HepG2 (cell line): ENCODE data around the gene UBXN1. TPM values are rescaled to one million over a fixed set of nuclear protein-coding genes. Genes with fewer than 3 reads are reported as not detected.

Source experiments
- ARID2 ChIP-seq: sonication (generic); formaldehyde crosslinking; IDR thresholded peaks from 2 replicates; pipeline ENCODE4 v1.8.1; 2022; ENCODE audit warnings: mild to moderate bottlenecking, missing genetic modification reagents, borderline replicate concordance
- CBX2 ChIP-seq, 2 experiments: fragments of 200-600 bp in 1 of 2; sonication (generic); formaldehyde crosslinking in 1 of 2; IDR thresholded peaks; 2 replicates each; pipeline versions ENCODE4 v1.7.0 to v1.8.1; 2018 to 2022; ENCODE audit warnings: low read depth in 2 of 2, low read length in 1 of 2, mild to moderate bottlenecking in 1 of 2, missing genetic modification reagents in 1 of 2
- ETV6 ChIP-seq: sonication (generic); formaldehyde crosslinking; conservative IDR thresholded peaks from 2 replicates; pipeline ENCODE4 v1.4.0; 2020; ENCODE audit warnings: missing genetic modification reagents
- FOXO1 ChIP-seq: sonication (generic); formaldehyde crosslinking; IDR thresholded peaks from 2 replicates; pipeline ENCODE4 v1.4.0; 2020; ENCODE audit warnings: missing genetic modification reagents
- GZF1 ChIP-seq: sonication (generic); formaldehyde crosslinking; IDR thresholded peaks from 2 replicates; pipeline ENCODE4 v1.5.1; 2020; ENCODE audit warnings: mild to moderate bottlenecking, missing genetic modification reagents
- HMGA1 ChIP-seq: sonication (generic); formaldehyde crosslinking; conservative IDR thresholded peaks from 2 replicates; pipeline ENCODE4 v1.4.0; 2020; ENCODE audit warnings: missing genetic modification reagents
- HNF1B ChIP-seq: sonication (generic); formaldehyde crosslinking; IDR thresholded peaks from 2 replicates; pipeline ENCODE4 v1.5.1; 2020; ENCODE audit warnings: mild to moderate bottlenecking, moderate library complexity, missing genetic modification reagents
- HOMEZ ChIP-seq: IDR thresholded peaks from 2 replicates; pipeline ENCODE4 v1.6.1; 2016; ENCODE audit warnings: low read depth
- HOXA7 ChIP-seq: sonication (generic); formaldehyde crosslinking; IDR thresholded peaks from 2 replicates; pipeline ENCODE4 v1.8.1; 2022; ENCODE audit warnings: mild to moderate bottlenecking, missing genetic modification reagents, moderate library complexity
- KAT2B ChIP-seq: fragments of 150-350 bp; IDR thresholded peaks from 2 replicates; pipeline ENCODE4 v1.6.1; 2014; ENCODE audit warnings: low read depth, low read length, borderline replicate concordance
- LBX2 ChIP-seq: sonication (generic); formaldehyde crosslinking; IDR thresholded peaks from 2 replicates; pipeline ENCODE4 v1.5.0; 2020; ENCODE audit warnings: missing genetic modification reagents, mild to moderate bottlenecking, borderline replicate concordance
- MED8 ChIP-seq: sonication (generic); formaldehyde crosslinking; IDR thresholded peaks from 2 replicates; pipeline ENCODE4 v1.8.1; 2023; ENCODE audit warnings: mild to moderate bottlenecking, missing genetic modification reagents; ENCODE audit not compliant: insufficient replicate concordance
- NCOA1 ChIP-seq: sonication (generic); formaldehyde crosslinking; IDR thresholded peaks from 2 replicates; pipeline ENCODE4 v1.9.0; 2021; ENCODE audit warnings: missing genetic modification reagents
- NKX3-1 ChIP-seq: sonication (generic); formaldehyde crosslinking; IDR thresholded peaks from 2 replicates; pipeline ENCODE4 v1.5.0; 2020; ENCODE audit warnings: missing genetic modification reagents
- PCBP2 ChIP-seq: fragments of 200-400 bp; formaldehyde crosslinking; optimal IDR thresholded peaks from 2 replicates; pipeline ENCODE3; 2018; ENCODE audit warnings: low read length, low read depth; ENCODE audit not compliant: poor library complexity, severe bottlenecking
- PRDM4 ChIP-seq: sonication (generic); formaldehyde crosslinking; IDR thresholded peaks from 2 replicates; pipeline ENCODE4 v1.9.0; 2021; ENCODE audit warnings: missing genetic modification reagents, borderline replicate concordance
- SP140L ChIP-seq: sonication (generic); formaldehyde crosslinking; IDR thresholded peaks from 2 replicates; pipeline ENCODE4 v1.4.0; 2020; ENCODE audit warnings: missing genetic modification reagents, borderline replicate concordance
- SRY ChIP-seq: sonication (generic); formaldehyde crosslinking; IDR thresholded peaks from 2 replicates; pipeline ENCODE4 v1.8.0; 2022; ENCODE audit warnings: mild to moderate bottlenecking, missing genetic modification reagents
- STAG1 ChIP-seq: sonication (generic); formaldehyde crosslinking; IDR thresholded peaks from 2 replicates; pipeline ENCODE4 v1.4.0; 2020; ENCODE audit warnings: missing genetic modification reagents
- ZNF263 ChIP-seq: sonication (generic); formaldehyde crosslinking; IDR thresholded peaks from 2 replicates; pipeline ENCODE4 v1.4.0; 2020; ENCODE audit warnings: missing genetic modification reagents
- ZNF468 ChIP-seq: sonication (generic); formaldehyde crosslinking; IDR thresholded peaks from 2 replicates; pipeline ENCODE4 v1.8.0; 2022; ENCODE audit warnings: mild to moderate bottlenecking, moderate library complexity, missing genetic modification reagents
- ZNF557 ChIP-seq: sonication (generic); formaldehyde crosslinking; IDR thresholded peaks from 2 replicates; pipeline ENCODE4 v1.4.0; 2020; ENCODE audit warnings: missing genetic modification reagents
- ZNF775 ChIP-seq: sonication (generic); formaldehyde crosslinking; IDR thresholded peaks from 2 replicates; pipeline ENCODE4 v1.4.0; 2020; ENCODE audit warnings: missing genetic modification reagents, mild to moderate bottlenecking, moderate library complexity, borderline replicate concordance
- ZNF780A ChIP-seq: sonication (generic); formaldehyde crosslinking; IDR thresholded peaks from 2 replicates; pipeline ENCODE4 v1.8.0; 2022; ENCODE audit warnings: mild to moderate bottlenecking, missing genetic modification reagents, moderate library complexity
- polyA plus RNA-seq, 8 experiments: library from polyadenylated mRNA; depleted of rRNA in 3 of 8; stranded (reverse) in 7 of 8; unstranded in 1 of 8; fragments of >200 nt; fragmentation: Illumina TruSeq in 4 of 8; extraction: Trizol in 4 of 8; gene quantifications; 2 replicates each; pipeline versions ENCODE4 v1.2.1 to v1.2.3, GENCODE V29; 2011 to 2016; ENCODE audit warnings: low read depth in 4 of 8, missing spikeins in 1 of 8, mixed read lengths in 1 of 8; ENCODE audit not compliant: insufficient read depth in 1 of 8
- total RNA-seq, 5 experiments: library from RNA; depleted of rRNA; stranded (reverse); fragments of >200 nt; fragmentation: Illumina TruSeq; extraction: Trizol; gene quantifications; 2 replicates each; pipeline ENCODE4 v1.2.3, GENCODE V29; 2016; ENCODE audit warnings: low read depth in 1 of 5

Gene UBXN1
- total and polyA plus RNA-seq, 2 of the 13 experiments (the other 11 are each of a cell fraction or from before 2014, with no cell fraction given) = 47.5 to 52.4 TPM

GRCh38 chr11:62645946-62646824, 32.7 kb downstream of the UBXN1 start, which contains the start of gene GANAB (continued):
- TF ChIP-seq HOMEZ (no peak), SP140L (0 out of 2 replicates have a peak, but pooled peaks have one; percentile 20), ZNF263 (CRISPR knock-in tag) (0 out of 2 replicates have a peak, but pooled peaks have one; percentile 2), HNF1B (CRISPR knock-in tag) (no peak), ARID2 (CRISPR knock-in tag) (no peak), STAG1 (CRISPR knock-in tag) (no peak), ZNF468 (no peak), HMGA1 (CRISPR knock-in tag) (no peak), PCBP2 (no peak), NKX3-1 (CRISPR knock-in tag) (0 out of 2 replicates have a peak, but pooled peaks have one; percentile 70), GZF1 (CRISPR knock-in tag) (no peak), LBX2 (CRISPR knock-in tag) (no peak), FOXO1 (CRISPR knock-in tag) (peak; percentile 3; the same call in 1 of the 2 replicates), SRY (peak; percentile 89), ZNF557 (no peak; the same call in 1 of the 2 replicates), ZNF775 (CRISPR knock-in tag) (no peak), HOXA7 (CRISPR knock-in tag) (no peak), PRDM4 (no peak), CBX2 (IDR thresholded peaks at IDR 0.05; ENCODE audit: low read depth, low read length) (no peak), CBX2 (CRISPR knock-in tag; IDR thresholded peaks at IDR 0.05; ENCODE audit: low read depth) (no peak), ETV6 (CRISPR knock-in tag) (0 out of 2 replicates have a peak, but pooled peaks have one; percentile 20), NCOA1 (CRISPR knock-in tag) (peak; percentile 63; the same call in 1 of the 2 replicates), MED8 (CRISPR knock-in tag) (peak; percentile 43), ZNF780A (CRISPR knock-in tag) (no peak; the same call in 1 of the 2 replicates), KAT2B (no peak)
